Measurements from ENCODE around the gene OVOL1. TPM values are rescaled to one million over a fixed set of nuclear protein-coding genes. Genes with fewer than 3 reads are reported as not detected.

OVOL1 gene
- total and polyA plus RNA-seq, 2 of the 13 experiments (the other 11 are each of a cell fraction or from before 2014, with no cell fraction given) = 0.01 TPM; not detected in 1

DNA sequence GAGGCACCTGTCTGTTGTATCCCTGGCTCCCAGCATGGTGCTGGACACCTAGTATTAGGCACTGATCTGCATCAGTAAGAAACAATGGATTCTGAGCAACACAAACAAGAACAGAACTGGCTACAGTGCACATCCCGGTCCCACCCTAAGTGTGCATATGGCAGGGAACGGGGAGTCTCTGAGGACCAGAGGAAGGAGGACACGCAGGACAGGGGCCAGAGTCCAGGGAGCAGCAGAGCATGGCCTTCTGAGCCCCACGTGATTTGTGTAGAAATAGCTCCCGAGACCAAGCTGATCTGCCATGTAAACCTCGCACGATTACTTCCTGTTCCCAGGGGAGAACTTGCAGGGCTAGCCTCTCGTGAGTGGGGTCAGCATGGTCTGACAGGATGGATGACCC, 34.2 kb downstream of the OVOL1 start (continued):
- TF ChIP-seq, protein P1, sequence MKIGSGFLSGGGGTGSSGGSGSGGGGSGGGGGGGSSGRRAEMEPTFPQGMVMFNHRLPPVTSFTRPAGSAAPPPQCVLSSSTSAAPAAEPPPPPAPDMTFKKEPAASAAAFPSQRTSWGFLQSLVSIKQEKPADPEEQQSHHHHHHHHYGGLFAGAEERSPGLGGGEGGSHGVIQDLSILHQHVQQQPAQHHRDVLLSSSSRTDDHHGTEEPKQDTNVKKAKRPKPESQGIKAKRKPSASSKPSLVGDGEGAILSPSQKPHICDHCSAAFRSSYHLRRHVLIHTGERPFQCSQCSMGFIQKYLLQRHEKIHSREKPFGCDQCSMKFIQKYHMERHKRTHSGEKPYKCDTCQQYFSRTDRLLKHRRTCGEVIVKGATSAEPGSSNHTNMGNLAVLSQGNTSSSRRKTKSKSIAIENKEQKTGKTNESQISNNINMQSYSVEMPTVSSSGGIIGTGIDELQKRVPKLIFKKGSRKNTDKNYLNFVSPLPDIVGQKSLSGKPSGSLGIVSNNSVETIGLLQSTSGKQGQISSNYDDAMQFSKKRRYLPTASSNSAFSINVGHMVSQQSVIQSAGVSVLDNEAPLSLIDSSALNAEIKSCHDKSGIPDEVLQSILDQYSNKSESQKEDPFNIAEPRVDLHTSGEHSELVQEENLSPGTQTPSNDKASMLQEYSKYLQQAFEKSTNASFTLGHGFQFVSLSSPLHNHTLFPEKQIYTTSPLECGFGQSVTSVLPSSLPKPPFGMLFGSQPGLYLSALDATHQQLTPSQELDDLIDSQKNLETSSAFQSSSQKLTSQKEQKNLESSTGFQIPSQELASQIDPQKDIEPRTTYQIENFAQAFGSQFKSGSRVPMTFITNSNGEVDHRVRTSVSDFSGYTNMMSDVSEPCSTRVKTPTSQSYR (CRISPR knock-in tag; IDR thresholded peaks at IDR 0.05; ENCODE audit: borderline replicate concordance) = no peak
- TF ChIP-seq, protein P2, sequence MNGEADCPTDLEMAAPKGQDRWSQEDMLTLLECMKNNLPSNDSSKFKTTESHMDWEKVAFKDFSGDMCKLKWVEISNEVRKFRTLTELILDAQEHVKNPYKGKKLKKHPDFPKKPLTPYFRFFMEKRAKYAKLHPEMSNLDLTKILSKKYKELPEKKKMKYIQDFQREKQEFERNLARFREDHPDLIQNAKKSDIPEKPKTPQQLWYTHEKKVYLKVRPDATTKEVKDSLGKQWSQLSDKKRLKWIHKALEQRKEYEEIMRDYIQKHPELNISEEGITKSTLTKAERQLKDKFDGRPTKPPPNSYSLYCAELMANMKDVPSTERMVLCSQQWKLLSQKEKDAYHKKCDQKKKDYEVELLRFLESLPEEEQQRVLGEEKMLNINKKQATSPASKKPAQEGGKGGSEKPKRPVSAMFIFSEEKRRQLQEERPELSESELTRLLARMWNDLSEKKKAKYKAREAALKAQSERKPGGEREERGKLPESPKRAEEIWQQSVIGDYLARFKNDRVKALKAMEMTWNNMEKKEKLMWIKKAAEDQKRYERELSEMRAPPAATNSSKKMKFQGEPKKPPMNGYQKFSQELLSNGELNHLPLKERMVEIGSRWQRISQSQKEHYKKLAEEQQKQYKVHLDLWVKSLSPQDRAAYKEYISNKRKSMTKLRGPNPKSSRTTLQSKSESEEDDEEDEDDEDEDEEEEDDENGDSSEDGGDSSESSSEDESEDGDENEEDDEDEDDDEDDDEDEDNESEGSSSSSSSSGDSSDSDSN (CRISPR knock-in tag; IDR thresholded peaks at IDR 0.05) = 0 out of 2 replicates have a peak, but pooled peaks have one; percentile 22
- no peak for TF ChIP-seq TCF7 (IDR thresholded peaks at IDR 0.05; ENCODE audit: low read depth)
- no peak for TF ChIP-seq ZNF878 (CRISPR knock-in tag; IDR thresholded peaks at IDR 0.05)
- TF ChIP-seq, protein P3, sequence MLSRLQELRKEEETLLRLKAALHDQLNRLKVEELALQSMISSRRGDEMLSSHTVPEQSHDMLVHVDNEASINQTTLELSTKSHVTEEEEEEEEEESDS (CRISPR knock-in tag; IDR thresholded peaks at IDR 0.05; ENCODE audit: borderline replicate concordance) = no peak
- TF ChIP-seq ZNF776 (CRISPR knock-in tag; IDR thresholded peaks at IDR 0.05) = no peak
- TF ChIP-seq, protein P4, sequence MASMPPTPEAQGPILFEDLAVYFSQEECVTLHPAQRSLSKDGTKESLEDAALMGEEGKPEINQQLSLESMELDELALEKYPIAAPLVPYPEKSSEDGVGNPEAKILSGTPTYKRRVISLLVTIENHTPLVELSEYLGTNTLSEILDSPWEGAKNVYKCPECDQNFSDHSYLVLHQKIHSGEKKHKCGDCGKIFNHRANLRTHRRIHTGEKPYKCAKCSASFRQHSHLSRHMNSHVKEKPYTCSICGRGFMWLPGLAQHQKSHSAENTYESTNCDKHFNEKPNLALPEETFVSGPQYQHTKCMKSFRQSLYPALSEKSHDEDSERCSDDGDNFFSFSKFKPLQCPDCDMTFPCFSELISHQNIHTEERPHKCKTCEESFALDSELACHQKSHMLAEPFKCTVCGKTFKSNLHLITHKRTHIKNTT (CRISPR knock-in tag; IDR thresholded peaks at IDR 0.05) = no peak
- TF ChIP-seq ZNF546 (CRISPR knock-in tag; conservative IDR thresholded peaks at IDR 0.05) = no peak
- no peak for TF ChIP-seq MYNN (CRISPR knock-in tag; IDR thresholded peaks at IDR 0.05; ENCODE audit: low read depth)
- TF ChIP-seq, protein P5, sequence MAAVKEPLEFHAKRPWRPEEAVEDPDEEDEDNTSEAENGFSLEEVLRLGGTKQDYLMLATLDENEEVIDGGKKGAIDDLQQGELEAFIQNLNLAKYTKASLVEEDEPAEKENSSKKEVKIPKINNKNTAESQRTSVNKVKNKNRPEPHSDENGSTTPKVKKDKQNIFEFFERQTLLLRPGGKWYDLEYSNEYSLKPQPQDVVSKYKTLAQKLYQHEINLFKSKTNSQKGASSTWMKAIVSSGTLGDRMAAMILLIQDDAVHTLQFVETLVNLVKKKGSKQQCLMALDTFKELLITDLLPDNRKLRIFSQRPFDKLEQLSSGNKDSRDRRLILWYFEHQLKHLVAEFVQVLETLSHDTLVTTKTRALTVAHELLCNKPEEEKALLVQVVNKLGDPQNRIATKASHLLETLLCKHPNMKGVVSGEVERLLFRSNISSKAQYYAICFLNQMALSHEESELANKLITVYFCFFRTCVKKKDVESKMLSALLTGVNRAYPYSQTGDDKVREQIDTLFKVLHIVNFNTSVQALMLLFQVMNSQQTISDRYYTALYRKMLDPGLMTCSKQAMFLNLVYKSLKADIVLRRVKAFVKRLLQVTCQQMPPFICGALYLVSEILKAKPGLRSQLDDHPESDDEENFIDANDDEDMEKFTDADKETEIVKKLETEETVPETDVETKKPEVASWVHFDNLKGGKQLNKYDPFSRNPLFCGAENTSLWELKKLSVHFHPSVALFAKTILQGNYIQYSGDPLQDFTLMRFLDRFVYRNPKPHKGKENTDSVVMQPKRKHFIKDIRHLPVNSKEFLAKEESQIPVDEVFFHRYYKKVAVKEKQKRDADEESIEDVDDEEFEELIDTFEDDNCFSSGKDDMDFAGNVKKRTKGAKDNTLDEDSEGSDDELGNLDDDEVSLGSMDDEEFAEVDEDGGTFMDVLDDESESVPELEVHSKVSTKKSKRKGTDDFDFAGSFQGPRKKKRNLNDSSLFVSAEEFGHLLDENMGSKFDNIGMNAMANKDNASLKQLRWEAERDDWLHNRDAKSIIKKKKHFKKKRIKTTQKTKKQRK (IDR thresholded peaks at IDR 0.05; ENCODE audit: low read length) = no peak
- TF ChIP-seq SKI (IDR thresholded peaks at IDR 0.05; ENCODE audit: partially characterized antibody) = no peak
- TF ChIP-seq, protein P6, sequence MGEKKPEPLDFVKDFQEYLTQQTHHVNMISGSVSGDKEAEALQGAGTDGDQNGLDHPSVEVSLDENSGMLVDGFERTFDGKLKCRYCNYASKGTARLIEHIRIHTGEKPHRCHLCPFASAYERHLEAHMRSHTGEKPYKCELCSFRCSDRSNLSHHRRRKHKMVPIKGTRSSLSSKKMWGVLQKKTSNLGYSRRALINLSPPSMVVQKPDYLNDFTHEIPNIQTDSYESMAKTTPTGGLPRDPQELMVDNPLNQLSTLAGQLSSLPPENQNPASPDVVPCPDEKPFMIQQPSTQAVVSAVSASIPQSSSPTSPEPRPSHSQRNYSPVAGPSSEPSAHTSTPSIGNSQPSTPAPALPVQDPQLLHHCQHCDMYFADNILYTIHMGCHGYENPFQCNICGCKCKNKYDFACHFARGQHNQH (CRISPR knock-in tag; IDR thresholded peaks at IDR 0.05) = no peak
- TF ChIP-seq SRF (IDR thresholded peaks at IDR 0.05; ENCODE audit: low read depth, low read length) = no peak
- TF ChIP-seq, protein P7, sequence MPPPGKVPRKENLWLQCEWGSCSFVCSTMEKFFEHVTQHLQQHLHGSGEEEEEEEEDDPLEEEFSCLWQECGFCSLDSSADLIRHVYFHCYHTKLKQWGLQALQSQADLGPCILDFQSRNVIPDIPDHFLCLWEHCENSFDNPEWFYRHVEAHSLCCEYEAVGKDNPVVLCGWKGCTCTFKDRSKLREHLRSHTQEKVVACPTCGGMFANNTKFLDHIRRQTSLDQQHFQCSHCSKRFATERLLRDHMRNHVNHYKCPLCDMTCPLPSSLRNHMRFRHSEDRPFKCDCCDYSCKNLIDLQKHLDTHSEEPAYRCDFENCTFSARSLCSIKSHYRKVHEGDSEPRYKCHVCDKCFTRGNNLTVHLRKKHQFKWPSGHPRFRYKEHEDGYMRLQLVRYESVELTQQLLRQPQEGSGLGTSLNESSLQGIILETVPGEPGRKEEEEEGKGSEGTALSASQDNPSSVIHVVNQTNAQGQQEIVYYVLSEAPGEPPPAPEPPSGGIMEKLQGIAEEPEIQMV (CRISPR knock-in tag; IDR thresholded peaks at IDR 0.05; ENCODE audit: low read depth) = no peak

Measured in HepG2 (cell line).